SW480 (cell line): ENCODE measurements around the gene IFFO2.

Experiments used
- DNase-seq: peaks from one replicate; pipeline ENCODE4 v3.0.0-alpha.2; 2016; ENCODE audit warnings: low spot score

Gene IFFO2

GRCh38 chr1:18919197-18919905, 37.1 kb downstream of the IFFO2 start:
- no peak for DNase-seq

GRCh38 chr1:18918417-18918816, 38.1 kb downstream of the IFFO2 start:
- no peak for DNase-seq

- DNase-seq: no peak
These were observed 39.2 kb downstream of the IFFO2 start for GRCh38 chr1:18917071-18917799.

GRCh38 chr1:18915341-18915740, 41.1 kb downstream of the IFFO2 start:
- no peak for DNase-seq

- DNase-seq: peak; percentile 57
These were observed 43.2 kb downstream of the IFFO2 start for GRCh38 chr1:18913065-18913835.

GRCh38 chr1:18912550-18912949, 43.9 kb downstream of the IFFO2 start:
- DNase-seq: no peak

GRCh38 chr1:18908911-18909771, 47.3 kb downstream of the IFFO2 start:
- DNase-seq: no peak

- DNase-seq: no peak
These were observed 48.3 kb downstream of the IFFO2 start for GRCh38 chr1:18907917-18908845.

- peak; percentile 52 for DNase-seq
These were observed 49.2 kb downstream of the IFFO2 start for GRCh38 chr1:18907021-18907916.

- DNase-seq: no peak
These were observed 53.2 kb downstream of the IFFO2 start for GRCh38 chr1:18903291-18903756.

GRCh38 chr1:18902523-18903290, 53.8 kb downstream of the IFFO2 start, which contains the start of gene ALDH4A1:
Gene ALDH4A1, minus strand, starts transcription at chr1:18902555. Its CDS starts 32 bp downstream, at chr1:18902523.
- peak; percentile 99 for DNase-seq

- DNase-seq: peak; percentile 29
These were observed 54.4 kb downstream of the IFFO2 start for GRCh38 chr1:18901952-18902522.

GRCh38 chr1:18901147-18901951, 55.1 kb downstream of the IFFO2 start:
- no peak for DNase-seq

- DNase-seq: no peak
These were observed 56.1 kb downstream of the IFFO2 start for GRCh38 chr1:18900303-18900841.

GRCh38 chr1:18899363-18900049, 57.0 kb downstream of the IFFO2 start:
- DNase-seq: no peak

- no peak for DNase-seq
These were observed 57.9 kb downstream of the IFFO2 start for GRCh38 chr1:18898567-18898966.

- DNase-seq: no peak
These were observed 61.2 kb downstream of the IFFO2 start for GRCh38 chr1:18895317-18895716.
